Sigmoid colon (tissue), 4 donors: Measurements from ENCODE around the gene MTMR1.

Experiments
- POLR2A ChIP-seq, 2 donors: fragments of 450-650 bp; IDR thresholded peaks; one replicate each; pipeline ENCODE4 v1.6.1; 2016; ENCODE audit warnings: antibody characterized with exemption in 2 of 2, mild to moderate bottlenecking in 2 of 2, moderate library complexity in 2 of 2
- POLR2AphosphoS5 ChIP-seq, 4 donors: sonication (generic); formaldehyde crosslinking; IDR thresholded peaks; one replicate each; pipeline ENCODE4 v1.6.1; 2017; ENCODE audit warnings: antibody characterized with exemption in 4 of 4
- TF ChIP-seq, protein P1 (sequence below), 4 experiments: fragments of 450-650 bp in 3 of 4; fragments of 200-600 bp in 1 of 4; IDR thresholded peaks; one replicate each; pipeline ENCODE4 v1.5.1; 2016 to 2019; ENCODE audit warnings: antibody characterized with exemption in 4 of 4, mild to moderate bottlenecking in 3 of 4, moderate library complexity in 2 of 4

DNA sequence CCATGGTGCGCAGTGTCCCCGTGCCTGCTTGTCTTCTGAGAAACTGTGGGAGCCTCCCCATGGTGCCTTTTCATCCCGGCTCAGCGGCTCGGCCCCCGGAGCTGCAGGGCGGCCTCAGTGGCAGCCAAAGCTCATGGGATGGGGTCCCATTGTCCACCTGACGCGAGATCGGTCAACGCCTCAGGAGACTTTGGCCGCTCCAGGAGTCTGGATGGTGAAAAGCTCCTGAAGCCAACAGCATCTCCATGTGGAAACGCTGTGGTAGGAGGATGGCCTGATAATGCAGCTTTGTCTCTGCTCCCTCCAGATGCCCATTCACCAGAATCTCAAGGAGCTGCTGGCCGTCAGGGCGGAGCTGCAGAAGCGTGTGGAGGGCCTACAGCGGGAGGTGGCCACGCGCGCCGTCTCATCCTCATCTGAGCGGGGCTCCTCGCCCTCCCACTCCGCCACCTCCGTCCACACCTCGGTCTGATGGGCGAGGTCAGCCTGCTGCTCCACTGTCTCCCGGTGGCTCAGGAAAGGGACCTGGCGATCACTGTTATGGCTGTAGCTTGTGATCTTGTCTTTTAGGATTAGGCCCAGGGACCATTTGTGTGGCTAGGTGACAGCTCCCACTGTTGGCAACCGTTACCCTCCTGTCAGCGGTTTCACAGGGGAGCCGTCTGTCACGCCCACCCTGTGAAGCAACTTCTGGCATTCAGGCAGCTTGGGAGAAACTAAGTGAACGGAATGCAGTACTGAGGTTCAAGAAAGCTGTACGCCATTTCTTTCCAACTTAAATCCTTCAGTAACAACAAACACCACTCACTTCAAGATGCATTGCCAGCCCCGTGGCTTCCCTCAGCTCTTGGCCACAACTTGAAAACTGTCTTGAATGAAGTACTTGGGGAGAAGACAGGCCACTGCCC, 69.3 kb downstream of the MTMR1 start:
- TF ChIP-seq, protein P1, sequence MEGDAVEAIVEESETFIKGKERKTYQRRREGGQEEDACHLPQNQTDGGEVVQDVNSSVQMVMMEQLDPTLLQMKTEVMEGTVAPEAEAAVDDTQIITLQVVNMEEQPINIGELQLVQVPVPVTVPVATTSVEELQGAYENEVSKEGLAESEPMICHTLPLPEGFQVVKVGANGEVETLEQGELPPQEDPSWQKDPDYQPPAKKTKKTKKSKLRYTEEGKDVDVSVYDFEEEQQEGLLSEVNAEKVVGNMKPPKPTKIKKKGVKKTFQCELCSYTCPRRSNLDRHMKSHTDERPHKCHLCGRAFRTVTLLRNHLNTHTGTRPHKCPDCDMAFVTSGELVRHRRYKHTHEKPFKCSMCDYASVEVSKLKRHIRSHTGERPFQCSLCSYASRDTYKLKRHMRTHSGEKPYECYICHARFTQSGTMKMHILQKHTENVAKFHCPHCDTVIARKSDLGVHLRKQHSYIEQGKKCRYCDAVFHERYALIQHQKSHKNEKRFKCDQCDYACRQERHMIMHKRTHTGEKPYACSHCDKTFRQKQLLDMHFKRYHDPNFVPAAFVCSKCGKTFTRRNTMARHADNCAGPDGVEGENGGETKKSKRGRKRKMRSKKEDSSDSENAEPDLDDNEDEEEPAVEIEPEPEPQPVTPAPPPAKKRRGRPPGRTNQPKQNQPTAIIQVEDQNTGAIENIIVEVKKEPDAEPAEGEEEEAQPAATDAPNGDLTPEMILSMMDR (IDR thresholded peaks at IDR 0.05): no peak
- no peak for TF ChIP-seq POLR2AphosphoS5 (IDR thresholded peaks at IDR 0.05)
- TF ChIP-seq POLR2A (IDR thresholded peaks at IDR 0.05): no peak
